ENCODE results near the gene KIAA0930. TPM values are rescaled to one million over a fixed set of nuclear protein-coding genes. Genes with fewer than 3 reads are reported as not detected.

KIAA0930 gene
- total RNA-seq, 6 experiments from 2014 or later, result 24.5 to 57.9 (median 40.8) TPM

- Histone ChIP-seq H3K4me3 (no peak overlapping the region), H3K27me3 (no peaks in the 10 kb centered on the region), H3K27ac (no peak overlapping the region), H3K9me3 (no peaks in the 10 kb centered on the region), H3K4me1 (no peaks in the 10 kb centered on the region), H3K36me3 (peaks cover 0 to 14% (median 7%) of the 10 kb centered on the region in 4 donors)
- ATAC-seq (no peak), DNase-seq (no peak)
- WGBS (ENCODE audit: insufficient coverage, low coverage, low lambda C conversion rate, missing lambda C conversion rate), result 92% methylated on average over 2 of the region's 6 CpGs
- intact Hi-C loops (cut with DNase I), result no loop called here
- no peak for TF ChIP-seq POLR2A (IDR thresholded peaks at IDR 0.05)
- TF ChIP-seq, protein P1, sequence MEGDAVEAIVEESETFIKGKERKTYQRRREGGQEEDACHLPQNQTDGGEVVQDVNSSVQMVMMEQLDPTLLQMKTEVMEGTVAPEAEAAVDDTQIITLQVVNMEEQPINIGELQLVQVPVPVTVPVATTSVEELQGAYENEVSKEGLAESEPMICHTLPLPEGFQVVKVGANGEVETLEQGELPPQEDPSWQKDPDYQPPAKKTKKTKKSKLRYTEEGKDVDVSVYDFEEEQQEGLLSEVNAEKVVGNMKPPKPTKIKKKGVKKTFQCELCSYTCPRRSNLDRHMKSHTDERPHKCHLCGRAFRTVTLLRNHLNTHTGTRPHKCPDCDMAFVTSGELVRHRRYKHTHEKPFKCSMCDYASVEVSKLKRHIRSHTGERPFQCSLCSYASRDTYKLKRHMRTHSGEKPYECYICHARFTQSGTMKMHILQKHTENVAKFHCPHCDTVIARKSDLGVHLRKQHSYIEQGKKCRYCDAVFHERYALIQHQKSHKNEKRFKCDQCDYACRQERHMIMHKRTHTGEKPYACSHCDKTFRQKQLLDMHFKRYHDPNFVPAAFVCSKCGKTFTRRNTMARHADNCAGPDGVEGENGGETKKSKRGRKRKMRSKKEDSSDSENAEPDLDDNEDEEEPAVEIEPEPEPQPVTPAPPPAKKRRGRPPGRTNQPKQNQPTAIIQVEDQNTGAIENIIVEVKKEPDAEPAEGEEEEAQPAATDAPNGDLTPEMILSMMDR (IDR thresholded peaks at IDR 0.05), result no peak
Observed at GRCh38 chr22:45206233-45206632, 34.5 kb downstream of the KIAA0930 start.

- intact Hi-C loops (cut with DNase I), result no loop called here
- no peaks in the 10 kb centered on the region for H3K4me1 ChIP-seq
- no peaks in the 10 kb centered on the region for H3K27me3 ChIP-seq
- no peak overlapping the region for H3K4me3 ChIP-seq
- ATAC-seq (no peak), DNase-seq (no peak)
- WGBS (ENCODE audit: insufficient coverage, low coverage, low lambda C conversion rate, missing lambda C conversion rate), result 90% methylated on average over 3 of the region's 20 CpGs
- TF ChIP-seq, protein P1 (IDR thresholded peaks at IDR 0.05), result no peak
- TF ChIP-seq POLR2A (IDR thresholded peaks at IDR 0.05), result no peak
- no peak overlapping the region for H3K27ac ChIP-seq
- H3K36me3 ChIP-seq, result peaks cover 0 to 14% (median 7%) of the 10 kb centered on the region in 4 donors
- H3K9me3 ChIP-seq, result no peaks in the 10 kb centered on the region
Observed at GRCh38 chr22:45205276-45205925, 35.3 kb downstream of the KIAA0930 start.

DNA sequence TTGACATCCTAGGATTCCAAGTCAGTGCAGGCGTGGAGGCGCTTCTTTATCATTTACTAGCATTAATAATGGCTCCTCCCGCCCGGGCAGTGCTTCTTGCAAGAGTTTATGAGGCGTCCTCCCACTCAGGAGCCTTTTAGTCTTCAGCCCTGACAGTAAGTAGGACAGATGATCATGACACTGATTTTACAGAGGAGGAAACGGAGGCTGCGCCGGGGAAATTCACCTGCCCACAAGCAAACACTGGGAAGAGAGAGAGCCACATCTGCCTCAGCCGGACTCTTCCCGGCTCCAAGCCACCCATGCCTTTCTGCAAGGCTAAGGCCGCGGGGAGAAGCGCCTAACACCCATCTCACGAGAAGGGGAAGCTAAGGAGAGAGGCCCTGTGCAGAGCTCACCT is 35.9 kb downstream of the KIAA0930 start:
- H3K9me3 ChIP-seq, result no peaks in the 10 kb centered on the region
- ATAC-seq (no peak), DNase-seq (no peak)
- no peak overlapping the region for H3K27ac ChIP-seq
- peaks cover 0 to 16% (median 7%) of the 10 kb centered on the region in 4 donors for H3K36me3 ChIP-seq
- 86% methylated on average over 5 of the region's 14 CpGs for WGBS (ENCODE audit: insufficient coverage, low coverage, low lambda C conversion rate, missing lambda C conversion rate)
- H3K4me1 ChIP-seq, result no peaks in the 10 kb centered on the region
- H3K27me3 ChIP-seq, result no peaks in the 10 kb centered on the region
- intact Hi-C loops (cut with DNase I), result no loop called here
- no peak overlapping the region for H3K4me3 ChIP-seq
- TF ChIP-seq, protein P1 (IDR thresholded peaks at IDR 0.05), result no peak
- no peak for TF ChIP-seq POLR2A (IDR thresholded peaks at IDR 0.05)

DNA sequence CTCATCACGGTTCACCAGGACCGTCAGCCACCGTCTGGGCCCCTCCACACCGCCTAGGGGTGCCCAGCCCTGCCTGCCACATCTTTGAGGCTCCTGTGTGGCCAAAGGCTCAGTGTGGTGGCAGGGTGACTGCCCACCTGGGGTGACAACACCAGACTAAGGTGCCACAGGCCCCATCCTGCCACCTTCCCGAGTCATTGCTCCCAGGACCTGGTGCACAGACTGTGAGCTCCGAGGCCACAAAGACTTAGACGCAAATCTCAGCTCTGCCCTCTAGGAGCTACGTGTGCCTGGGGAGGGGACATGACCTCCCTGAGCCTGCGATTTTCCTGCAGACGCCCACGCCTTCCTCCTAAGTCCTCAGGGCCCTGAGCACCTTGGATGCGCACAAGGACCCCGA is 36.5 kb downstream of the KIAA0930 start:
- ATAC-seq (no peak), DNase-seq (no peak)
- Histone ChIP-seq H3K36me3 (peaks cover 0 to 22% (median 7%) of the 10 kb centered on the region in 4 donors), H3K4me3 (no peak overlapping the region), H3K4me1 (no peaks in the 10 kb centered on the region), H3K27me3 (no peaks in the 10 kb centered on the region), H3K27ac (no peak overlapping the region), H3K9me3 (no peaks in the 10 kb centered on the region)
- TF ChIP-seq, protein P1 (IDR thresholded peaks at IDR 0.05), result no peak
- TF ChIP-seq POLR2A (IDR thresholded peaks at IDR 0.05), result no peak
- intact Hi-C loops (cut with DNase I), result no loop called here
- WGBS (ENCODE audit: insufficient coverage, low coverage, low lambda C conversion rate, missing lambda C conversion rate), result 85% methylated on average over 4 of the region's 13 CpGs

All from right lobe of liver (tissue), 6 donors.